Lower lobe of right lung (tissue), 2 donors: Measurements from ENCODE around the gene NEMF. TPM values are rescaled to one million over a fixed set of nuclear protein-coding genes. Genes with fewer than 3 reads are reported as not detected.

ENCODE experiments used
- ATAC-seq, 2 donors: fragments of 200-7000 bp; cut with Tn5 transposase; one replicate each; pipeline ENCODE4 v1.9.1; 2020 to 2022; ENCODE audit warnings: mild to moderate bottlenecking in 2 of 2, moderate library complexity in 2 of 2
- DNase-seq: peaks from one replicate; pipeline ENCODE4 v3.0.0-alpha.2; 2020
- H3K27ac ChIP-seq: fragments of 200-600 bp; one replicate; pipeline ENCODE4 v1.8.0; 2022
- H3K27me3 ChIP-seq: fragments of 200-600 bp; one replicate; pipeline ENCODE4 v1.8.0; 2022; ENCODE audit warnings: low read depth
- H3K36me3 ChIP-seq: fragments of 200-600 bp; one replicate; pipeline ENCODE4 v1.8.0; 2022; ENCODE audit warnings: mild to moderate bottlenecking
- H3K4me1 ChIP-seq: fragments of 200-600 bp; one replicate; pipeline ENCODE4 v1.8.0; 2022
- H3K4me3 ChIP-seq: fragments of 200-600 bp; one replicate; pipeline ENCODE4 v1.8.0; 2022; ENCODE audit warnings: mild to moderate bottlenecking
- H3K9me3 ChIP-seq: fragments of 200-600 bp; one replicate; pipeline ENCODE4 v1.8.0; 2022
- intact Hi-C: fragments of 100-400 bp; cut with DNase I; formaldehyde crosslinking; loops from one replicate; pipeline ENCODE4 v1.11.0; 2022
- total RNA-seq: library from RNA; stranded (reverse); fragmentation: NEBNext Ultra II Directional; extraction: Animal tissue kit (Norgen Biotek cat#: 25700); gene quantifications from one replicate; pipeline ENCODE4 v1.2.1, GENCODE V29; 2021
- TF ChIP-seq, protein P1 (sequence below): fragments of 200-600 bp; IDR thresholded peaks from one replicate; pipeline ENCODE4 v1.8.0; 2022; ENCODE audit warnings: antibody characterized with exemption, mild to moderate bottlenecking
- donor health status: DM: no; HTN: yes; CAD: no; lungs with severe emphysema.

NEMF gene
- total RNA-seq, 1 donor from 2014 or later: 66.1 TPM

DNA sequence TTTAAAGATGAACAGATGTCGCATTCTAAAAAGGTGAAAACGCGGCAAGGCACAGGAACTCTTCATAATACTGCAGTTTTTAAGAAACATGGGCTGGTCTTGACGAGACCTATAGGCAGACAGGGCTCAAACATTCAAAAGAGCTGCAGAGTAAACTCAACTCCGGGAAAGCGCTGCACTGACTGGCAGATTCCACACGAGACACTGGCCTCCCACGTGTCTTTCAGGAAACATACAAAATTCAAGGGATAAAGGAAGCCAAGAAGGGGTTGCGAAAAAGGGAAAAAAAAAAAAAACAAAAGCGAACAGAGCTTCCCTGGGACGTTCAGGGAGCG, 39.7 kb upstream of the NEMF start:
- Histone ChIP-seq H3K4me1 (peaks cover 39% of the 10 kb centered on the region), H3K9me3 (no peaks in the 10 kb centered on the region), H3K27me3 (no peaks in the 10 kb centered on the region), H3K27ac (peak overlapping the region; percentile 100), H3K4me3 (peak overlapping the region; percentile 98), H3K36me3 (peaks cover 29% of the 10 kb centered on the region)
- DNase-seq (no peak), ATAC-seq (peak; percentile 78 to 79)
- intact Hi-C loops: no loop called here
- TF ChIP-seq, protein P1, sequence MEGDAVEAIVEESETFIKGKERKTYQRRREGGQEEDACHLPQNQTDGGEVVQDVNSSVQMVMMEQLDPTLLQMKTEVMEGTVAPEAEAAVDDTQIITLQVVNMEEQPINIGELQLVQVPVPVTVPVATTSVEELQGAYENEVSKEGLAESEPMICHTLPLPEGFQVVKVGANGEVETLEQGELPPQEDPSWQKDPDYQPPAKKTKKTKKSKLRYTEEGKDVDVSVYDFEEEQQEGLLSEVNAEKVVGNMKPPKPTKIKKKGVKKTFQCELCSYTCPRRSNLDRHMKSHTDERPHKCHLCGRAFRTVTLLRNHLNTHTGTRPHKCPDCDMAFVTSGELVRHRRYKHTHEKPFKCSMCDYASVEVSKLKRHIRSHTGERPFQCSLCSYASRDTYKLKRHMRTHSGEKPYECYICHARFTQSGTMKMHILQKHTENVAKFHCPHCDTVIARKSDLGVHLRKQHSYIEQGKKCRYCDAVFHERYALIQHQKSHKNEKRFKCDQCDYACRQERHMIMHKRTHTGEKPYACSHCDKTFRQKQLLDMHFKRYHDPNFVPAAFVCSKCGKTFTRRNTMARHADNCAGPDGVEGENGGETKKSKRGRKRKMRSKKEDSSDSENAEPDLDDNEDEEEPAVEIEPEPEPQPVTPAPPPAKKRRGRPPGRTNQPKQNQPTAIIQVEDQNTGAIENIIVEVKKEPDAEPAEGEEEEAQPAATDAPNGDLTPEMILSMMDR: no peak

DNA sequence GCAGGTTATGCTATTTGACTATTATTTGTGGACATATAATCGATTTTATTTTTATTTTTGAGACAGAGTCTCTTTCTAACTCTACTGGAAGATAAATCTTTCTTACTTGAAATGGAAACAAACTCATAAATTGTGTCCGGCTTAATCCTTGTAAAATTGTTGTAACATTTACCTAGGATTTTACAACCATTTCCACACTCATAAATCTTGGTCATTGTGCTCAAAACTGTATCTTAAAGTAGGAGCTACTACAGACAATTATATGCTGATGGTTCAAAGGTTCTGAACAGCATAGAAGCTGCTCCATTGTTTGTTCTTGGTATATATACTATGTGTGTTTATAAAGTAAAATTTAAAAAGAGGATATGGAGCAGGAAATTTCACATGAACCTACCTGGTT, 35.7 kb upstream of the NEMF start:
- Histone ChIP-seq H3K9me3 (no peaks in the 10 kb centered on the region), H3K27me3 (no peaks in the 10 kb centered on the region), H3K27ac (no peak overlapping the region), H3K4me3 (no peak overlapping the region), H3K4me1 (peaks cover 10% of the 10 kb centered on the region), H3K36me3 (no peaks in the 10 kb centered on the region)
- no peak for ATAC-seq
- intact Hi-C loops: no loop called here
- TF ChIP-seq, protein P1: no peak
- DNase-seq: no peak

DNA sequence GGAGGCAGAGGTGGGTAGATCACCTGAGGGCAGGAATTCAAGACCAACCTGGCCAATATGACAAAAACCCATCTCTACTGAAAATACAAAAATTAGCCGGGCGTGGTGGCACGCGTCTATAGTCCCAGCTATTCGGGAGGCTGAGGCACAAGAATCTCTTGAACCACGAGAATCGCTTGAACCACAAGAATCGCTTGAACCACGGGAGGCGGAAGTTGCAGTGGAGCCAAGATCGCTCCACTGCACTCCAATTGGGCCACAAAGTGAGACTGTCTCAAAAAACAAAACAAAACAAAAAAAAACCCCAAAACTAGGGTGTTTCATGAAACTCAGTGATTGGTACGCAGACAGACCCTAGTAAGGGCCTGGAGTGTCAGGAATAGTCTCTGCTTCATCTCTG, 33.9 kb upstream of the NEMF start:
- Histone ChIP-seq H3K4me3 (no peak overlapping the region), H3K9me3 (no peaks in the 10 kb centered on the region), H3K36me3 (no peaks in the 10 kb centered on the region), H3K27me3 (no peaks in the 10 kb centered on the region), H3K27ac (no peak overlapping the region), H3K4me1 (peaks cover 1% of the 10 kb centered on the region)
- TF ChIP-seq, protein P1: no peak
- no peak for ATAC-seq
- DNase-seq: no peak
- intact Hi-C loops: no loop called here

DNA sequence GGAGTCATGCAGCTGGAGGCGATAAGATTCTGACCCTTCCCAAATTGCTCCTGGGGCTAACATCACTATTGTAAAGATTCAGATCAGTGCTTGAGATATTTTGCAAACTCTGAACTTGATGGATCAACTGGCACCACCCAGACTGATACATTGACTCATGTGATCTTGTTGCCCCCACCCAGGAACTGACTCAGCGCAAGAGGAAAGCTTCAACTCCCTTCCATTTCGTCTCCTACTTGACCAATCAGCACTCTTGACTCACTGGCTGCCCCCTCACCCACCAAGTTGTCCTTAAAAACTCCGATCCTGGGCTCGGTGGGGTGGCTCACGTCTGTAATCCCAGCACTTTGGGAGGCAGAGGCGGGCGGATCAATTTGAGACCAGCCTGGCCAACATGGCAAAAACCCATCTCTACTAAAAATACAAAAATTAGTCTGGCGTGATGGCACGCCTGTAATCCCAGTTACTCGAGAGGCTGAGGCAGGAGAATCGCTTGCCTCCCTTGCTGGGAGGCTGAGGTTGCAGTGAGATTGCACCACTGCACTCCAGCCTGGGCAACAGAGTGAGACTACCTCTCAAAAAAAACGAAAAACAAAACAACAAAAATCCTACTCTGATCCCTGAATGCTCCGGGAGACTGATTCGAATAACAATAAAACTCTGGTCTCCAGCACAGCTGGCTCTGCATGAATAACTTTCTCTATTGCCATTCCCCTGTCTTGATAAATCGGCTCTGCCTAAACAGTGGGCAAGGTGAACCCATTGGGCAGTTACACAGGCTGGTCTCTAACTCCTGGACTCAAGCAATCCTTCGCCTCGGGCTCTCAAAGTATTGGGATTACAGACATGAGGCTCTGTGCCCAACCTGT, 30.5 kb upstream of the NEMF start:
- Histone ChIP-seq H3K36me3 (no peaks in the 10 kb centered on the region), H3K9me3 (no peaks in the 10 kb centered on the region), H3K27ac (no peak overlapping the region), H3K27me3 (no peaks in the 10 kb centered on the region), H3K4me1 (no peaks in the 10 kb centered on the region), H3K4me3 (no peak overlapping the region)
- TF ChIP-seq, protein P1: no peak
- DNase-seq (no peak), ATAC-seq (peak in 1 of 2 donors; percentile 52)
- intact Hi-C loops: no loop called here

DNA sequence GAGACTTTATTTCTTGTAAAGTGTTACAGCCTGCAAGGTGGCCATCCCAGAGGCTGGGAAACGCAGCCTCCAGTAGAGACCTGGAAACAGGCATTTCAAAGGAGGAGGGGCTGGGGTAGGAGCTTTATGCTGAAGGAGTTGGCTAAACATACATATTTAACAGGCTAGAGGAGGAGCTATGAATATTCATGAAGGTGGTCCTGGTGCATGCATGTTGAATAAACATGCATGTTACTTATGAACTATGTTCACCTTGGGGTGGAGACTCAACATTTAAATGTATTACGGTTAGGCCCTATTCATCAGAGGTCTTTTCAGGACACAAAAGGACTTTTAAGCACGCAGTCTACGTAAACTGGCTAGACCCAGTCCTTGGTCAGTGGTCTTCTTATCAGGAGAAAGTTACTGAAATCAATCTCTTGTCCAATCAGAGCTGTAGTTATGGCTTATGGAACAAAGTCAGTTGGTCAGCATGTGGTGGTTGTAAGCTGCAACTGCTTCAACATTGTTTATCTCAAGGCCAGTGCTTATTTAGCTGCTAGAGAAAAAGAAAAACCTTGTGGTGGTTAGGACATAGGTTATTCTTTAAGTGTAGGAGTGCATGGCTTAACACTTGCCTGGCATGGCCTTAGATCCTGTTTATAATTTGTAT, 28.9 kb upstream of the NEMF start:
- H3K4me1 ChIP-seq: no peaks in the 10 kb centered on the region
- TF ChIP-seq, protein P1: no peak
- intact Hi-C loops: no loop called here
- H3K4me3 ChIP-seq: no peak overlapping the region
- H3K27ac ChIP-seq: no peak overlapping the region
- H3K36me3 ChIP-seq: no peaks in the 10 kb centered on the region
- no peak for DNase-seq
- no peaks in the 10 kb centered on the region for H3K9me3 ChIP-seq
- no peak for ATAC-seq
- no peaks in the 10 kb centered on the region for H3K27me3 ChIP-seq
